ENCODE data around the gene AKT1. TPM values are rescaled to one million over a fixed set of nuclear protein-coding genes. Genes with fewer than 3 reads are reported as not detected.
A peak's percentile ranks its signal among the peaks of the same experiment; 100 is the strongest.

AKT1 gene
- total RNA-seq, 3 donors from 2014 or later: 122 to 176 (median 128) TPM

DNA sequence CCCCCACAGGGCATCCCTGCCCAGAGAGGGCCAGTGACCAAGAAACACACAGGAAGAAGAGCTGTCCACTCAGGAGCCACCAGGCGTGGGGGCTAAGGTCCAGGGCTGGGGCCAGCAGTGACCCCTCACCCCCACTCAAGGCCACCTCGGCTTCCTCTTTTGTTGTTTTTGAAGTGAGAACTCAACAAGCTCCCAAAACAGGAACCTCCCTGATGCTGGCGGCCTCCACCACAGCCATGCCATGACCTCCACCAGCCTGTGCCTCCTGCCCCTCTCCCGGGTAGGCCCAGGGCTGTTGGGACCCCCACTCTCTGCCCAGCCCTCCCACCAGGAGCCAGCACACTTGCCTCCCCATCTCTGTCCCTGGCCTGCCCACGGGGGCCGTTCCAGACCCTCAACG is 7.8 kb downstream of the AKT1 start:
- intact Hi-C loops (cut with DNase I, micrococcal nuclease): no loop called here
- no peaks in the 10 kb centered on the region for H3K4me1 ChIP-seq (ENCODE audit: low read depth)

DNA sequence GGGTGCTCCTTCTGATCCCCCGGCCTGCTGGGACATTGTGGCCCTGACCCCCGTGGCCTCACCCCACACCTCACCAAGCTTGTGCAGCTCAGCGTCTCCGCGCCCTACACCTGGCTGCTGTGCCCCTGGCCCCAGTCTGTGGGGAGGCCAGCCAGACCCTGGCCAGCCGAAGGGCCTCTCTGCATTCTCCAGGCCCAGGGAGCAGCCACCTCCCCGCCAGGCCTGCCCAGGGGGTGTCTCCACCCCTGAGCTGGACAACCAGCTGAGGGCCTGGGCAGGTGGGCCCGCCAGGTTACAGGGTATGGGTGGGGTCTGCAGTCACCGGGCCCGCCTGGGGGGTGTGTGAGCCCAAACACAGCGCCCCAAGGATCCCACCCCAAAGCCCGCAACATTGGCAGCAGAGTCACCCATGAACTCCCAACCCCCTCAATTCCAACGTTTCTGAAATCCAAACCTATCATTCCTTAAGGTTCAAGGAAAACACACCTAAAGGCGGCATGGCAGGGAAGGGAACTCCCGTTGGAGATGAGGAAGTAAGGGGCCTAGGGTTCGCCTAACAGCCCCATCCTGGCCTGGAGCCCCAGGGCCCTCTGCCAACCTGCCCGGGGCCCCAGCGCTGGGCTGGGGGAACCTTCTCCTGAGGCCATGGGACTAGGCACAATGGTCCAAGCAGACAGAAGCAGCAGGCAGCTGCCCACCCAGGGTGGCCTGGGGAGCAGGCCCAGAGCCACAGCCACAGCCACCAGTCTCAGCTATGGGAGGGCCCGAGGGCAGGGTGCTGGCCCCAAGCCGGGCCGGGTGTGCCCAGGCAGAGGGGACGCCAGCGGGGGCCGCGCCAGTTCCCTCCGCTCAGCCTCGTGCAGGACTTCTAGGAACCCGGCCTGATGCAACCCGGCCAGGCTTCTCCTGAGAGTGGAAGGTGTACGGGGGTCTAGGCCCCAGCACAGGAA is 8.5 kb downstream of the AKT1 start:
- DNase-seq: no peak
- Histone ChIP-seq H3K4me1 (ENCODE audit: low read depth) (no peaks in the 10 kb centered on the region), H3K36me3 (ENCODE audit: low read depth) (no peaks in the 10 kb centered on the region), H3K9me3 (no peaks in the 10 kb centered on the region), H3K4me3 (no peak overlapping the region)
- TF ChIP-seq, protein P1, sequence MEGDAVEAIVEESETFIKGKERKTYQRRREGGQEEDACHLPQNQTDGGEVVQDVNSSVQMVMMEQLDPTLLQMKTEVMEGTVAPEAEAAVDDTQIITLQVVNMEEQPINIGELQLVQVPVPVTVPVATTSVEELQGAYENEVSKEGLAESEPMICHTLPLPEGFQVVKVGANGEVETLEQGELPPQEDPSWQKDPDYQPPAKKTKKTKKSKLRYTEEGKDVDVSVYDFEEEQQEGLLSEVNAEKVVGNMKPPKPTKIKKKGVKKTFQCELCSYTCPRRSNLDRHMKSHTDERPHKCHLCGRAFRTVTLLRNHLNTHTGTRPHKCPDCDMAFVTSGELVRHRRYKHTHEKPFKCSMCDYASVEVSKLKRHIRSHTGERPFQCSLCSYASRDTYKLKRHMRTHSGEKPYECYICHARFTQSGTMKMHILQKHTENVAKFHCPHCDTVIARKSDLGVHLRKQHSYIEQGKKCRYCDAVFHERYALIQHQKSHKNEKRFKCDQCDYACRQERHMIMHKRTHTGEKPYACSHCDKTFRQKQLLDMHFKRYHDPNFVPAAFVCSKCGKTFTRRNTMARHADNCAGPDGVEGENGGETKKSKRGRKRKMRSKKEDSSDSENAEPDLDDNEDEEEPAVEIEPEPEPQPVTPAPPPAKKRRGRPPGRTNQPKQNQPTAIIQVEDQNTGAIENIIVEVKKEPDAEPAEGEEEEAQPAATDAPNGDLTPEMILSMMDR (IDR thresholded peaks at IDR 0.05): no peak
- ATAC-seq: no peak
- intact Hi-C loops (cut with DNase I, micrococcal nuclease): no loop called here

More for the DNA sequence above, 7.8 kb downstream of the AKT1 start:
- Histone ChIP-seq H3K4me3 (no peak overlapping the region), H3K9me3 (no peaks in the 10 kb centered on the region), H3K36me3 (ENCODE audit: low read depth) (no peaks in the 10 kb centered on the region)
- DNase-seq: no peak
- TF ChIP-seq, protein P1 (IDR thresholded peaks at IDR 0.05): no peak
- peak; percentile 3 for ATAC-seq

- Histone ChIP-seq H3K36me3 (ENCODE audit: low read depth) (no peaks in the 10 kb centered on the region), H3K9me3 (no peaks in the 10 kb centered on the region), H3K4me1 (ENCODE audit: low read depth) (no peaks in the 10 kb centered on the region), H3K4me3 (no peak overlapping the region)
- TF ChIP-seq, protein P1 (IDR thresholded peaks at IDR 0.05): no peak
- intact Hi-C loops (cut with DNase I, micrococcal nuclease): no loop called here
- DNase-seq (no peak), ATAC-seq (no peak)
These were observed 9.4 kb downstream of the AKT1 start for GRCh38 chr14:104786091-104786586.

- no peaks in the 10 kb centered on the region for H3K36me3 ChIP-seq (ENCODE audit: low read depth)
- no peak overlapping the region for H3K4me3 ChIP-seq
- intact Hi-C loops (cut with DNase I, micrococcal nuclease): no loop called here
- DNase-seq (no peak), ATAC-seq (no peak)
- TF ChIP-seq, protein P1 (IDR thresholded peaks at IDR 0.05): no peak
- no peaks in the 10 kb centered on the region for H3K4me1 ChIP-seq (ENCODE audit: low read depth)
- H3K9me3 ChIP-seq: no peaks in the 10 kb centered on the region
These were observed 9.9 kb downstream of the AKT1 start for GRCh38 chr14:104785708-104786080.

GRCh38 chr14:104784846-104785707 is 10.5 kb downstream of the AKT1 start:
- intact Hi-C loops (cut with DNase I, micrococcal nuclease): no loop called here
- H3K36me3 ChIP-seq (ENCODE audit: low read depth): no peaks in the 10 kb centered on the region

More at GRCh38 chr14:104784846-104785707, 10.5 kb downstream of the AKT1 start:
- Histone ChIP-seq H3K9me3 (no peaks in the 10 kb centered on the region), H3K4me3 (no peak overlapping the region), H3K4me1 (ENCODE audit: low read depth) (no peaks in the 10 kb centered on the region)
- TF ChIP-seq, protein P1 (IDR thresholded peaks at IDR 0.05): no peak
- DNase-seq (no peak), ATAC-seq (no peak)
